ENCODE results near the gene PCNX1. TPM values are rescaled to one million over a fixed set of nuclear protein-coding genes. Genes with fewer than 3 reads are reported as not detected.

Gene PCNX1
- total RNA-seq, 5 donors from 2014 or later (not counting 1 experiment from before 2014, with no cell fraction given): 80.8 to 140 (median 86.3) TPM

Other genes starting within 250 kb of the PCNX1 start
- gene MAP3K9, start 97.9 kb upstream of the PCNX1 start, total RNA-seq: 1 to 10 TPM; 4.8 to 7.0 (median 6.6) TPM